PC-9 (cell line): ENCODE data around the gene HAPLN2. TPM values are rescaled to one million over a fixed set of nuclear protein-coding genes. Genes with fewer than 3 reads are reported as not detected.

Source experiments
- BruUV-seq: library from RNA; stranded (reverse); fragments of 400-500 nt; replicated peaks from 2 replicates; lab custom pipeline; 2021; lab: Mats Ljungman, UMichigan
- CTCF ChIA-PET: fragments of 300-600 bp; sonication (Branson Sonifier 250); formaldehyde crosslinking; loops from one replicate; lab custom pipeline; 2022; ENCODE audit warnings: antibody characterized with exemption; lab: Charles Lee
- POLR2A ChIA-PET: fragments of 300-600 bp; sonication (Branson Sonifier 250); formaldehyde crosslinking; loops from one replicate; lab custom pipeline; 2022; ENCODE audit warnings: antibody characterized with exemption; ENCODE audit not compliant: unreplicated experiment; lab: Charles Lee
- DNase-seq, 2 experiments: peaks; one replicate each; pipeline versions ENCODE4 v3.0.0 to v3.0.0-alpha.2; 2015 to 2022; ENCODE audit warnings: mixed read lengths in 1 of 2
- H2AFZ ChIP-seq: fragments of 200-600 bp; sonication (generic); 2 replicates; pipeline ENCODE4 v1.8.1; 2017; ENCODE audit warnings: antibody characterized with exemption
- H3F3A ChIP-seq: fragments of 200-600 bp; sonication (generic); 2 replicates; pipeline ENCODE4 v1.8.1; 2017; ENCODE audit warnings: antibody characterized with exemption, mild to moderate bottlenecking, low read depth; ENCODE audit not compliant: insufficient read depth
- H3K27ac ChIP-seq: fragments of 200-600 bp; sonication (generic); 2 replicates; pipeline ENCODE4 v1.6.1; 2016; ENCODE audit warnings: mixed run types
- H3K27me3 ChIP-seq: fragments of 200-600 bp; sonication (generic); 2 replicates; pipeline ENCODE4 v1.6.1; 2016; ENCODE audit warnings: low read depth, mixed run types; ENCODE audit not compliant: insufficient read depth
- H3K36me3 ChIP-seq: fragments of 200-600 bp; sonication (generic); 2 replicates; pipeline ENCODE4 v1.6.1; 2016; ENCODE audit warnings: low read depth, mixed run types
- H3K4me1 ChIP-seq: fragments of 200-600 bp; sonication (generic); replicated peaks from 2 replicates; pipeline ENCODE4 v1.6.1; 2016; ENCODE audit warnings: mixed run types; ENCODE audit not compliant: insufficient read depth
- H3K4me2 ChIP-seq: fragments of 200-600 bp; sonication (generic); 2 replicates; pipeline ENCODE4 v1.6.1; 2017; ENCODE audit warnings: mixed run types
- H3K4me3 ChIP-seq: fragments of 200-600 bp; sonication (generic); 2 replicates; pipeline ENCODE4 v1.6.1; 2016; ENCODE audit warnings: mixed run types
- H3K79me2 ChIP-seq: fragments of 200-600 bp; sonication (generic); 2 replicates; pipeline ENCODE4 v1.6.1; 2017; ENCODE audit warnings: low read depth, mixed run types
- H3K9me2 ChIP-seq: fragments of 200-600 bp; sonication (generic); 2 replicates; pipeline ENCODE4 v1.8.1; 2017; ENCODE audit warnings: mild to moderate bottlenecking; ENCODE audit not compliant: insufficient read depth
- H3K9me3 ChIP-seq: fragments of 200-600 bp; sonication (generic); 2 replicates; pipeline ENCODE4 v1.8.1; 2016; ENCODE audit warnings: low read depth; ENCODE audit not compliant: insufficient read depth
- H4K20me1 ChIP-seq: fragments of 200-600 bp; sonication (generic); 2 replicates; pipeline ENCODE4 v1.8.1; 2017; ENCODE audit not compliant: insufficient read depth
- EZH2 ChIP-seq: fragments of 200-600 bp; sonication (generic); IDR thresholded peaks from 2 replicates; pipeline ENCODE4 v1.8.0; 2017; ENCODE audit warnings: antibody characterized with exemption, low read depth
- intact Hi-C: fragments of 100-400 bp; cut with micrococcal nuclease; formaldehyde crosslinking; loops from one replicate; pipeline ENCODE4 v1.10.0; 2022; ENCODE audit not compliant: unreplicated experiment
- total RNA-seq: library from RNA; stranded (reverse); gene quantifications from 2 replicates; pipeline ENCODE4 v1.2.3, GENCODE V29; 2021
- TF ChIP-seq, protein P1 (sequence below): fragments of 200-600 bp; sonication (generic); conservative IDR thresholded peaks from 2 replicates; pipeline ENCODE4 v1.6.1; 2017; ENCODE audit warnings: mixed run types, antibody characterized with exemption, mild to moderate bottlenecking, moderate library complexity

HAPLN2 gene
- total RNA-seq, 1 experiment from 2014 or later: not detected

DNA sequence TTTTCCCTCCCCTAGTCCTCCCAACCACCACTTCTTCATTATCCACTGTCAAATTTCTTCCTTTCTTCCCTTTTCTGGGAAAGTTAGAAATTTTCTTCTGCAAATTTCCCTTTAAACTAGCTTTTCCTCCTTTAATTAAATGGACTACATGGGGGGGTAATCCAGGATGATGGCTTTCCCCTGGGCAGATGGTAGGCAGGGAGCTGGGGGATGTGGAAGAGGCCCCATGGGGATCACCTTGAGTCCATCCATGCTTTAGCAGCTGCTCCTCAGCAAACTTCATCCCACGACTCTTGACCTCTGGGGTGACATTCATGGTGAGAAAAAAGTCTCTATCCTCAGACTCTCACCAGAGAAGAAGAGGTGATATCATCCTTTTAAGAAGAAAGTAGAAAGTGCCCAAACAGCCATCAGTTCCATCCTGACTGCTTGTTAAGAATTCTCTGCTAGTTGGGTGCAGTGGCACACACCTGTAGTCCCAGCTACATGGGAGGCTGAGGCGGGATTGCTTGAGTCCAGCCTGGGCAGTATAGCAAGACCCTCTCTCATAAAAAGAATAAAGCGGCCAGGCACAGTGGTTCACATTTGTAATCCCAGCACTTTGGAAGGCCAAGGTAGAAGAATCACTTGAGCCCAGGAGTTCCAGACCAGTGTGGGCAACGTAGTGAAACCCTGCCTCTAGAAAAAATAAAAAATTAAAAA is 20.3 kb upstream of the HAPLN2 start:
- Histone ChIP-seq H3K4me2 (no peak overlapping the region), H4K20me1 (no peaks in the 10 kb centered on the region), H3K4me3 (no peak overlapping the region), H3K9me2 (no peaks in the 10 kb centered on the region), H3K9me3 (no peaks in the 10 kb centered on the region), H3K27me3 (no peaks in the 10 kb centered on the region), H3K36me3 (peaks cover 19% of the 10 kb centered on the region), H3K79me2 (peaks cover 32% of the 10 kb centered on the region), H2AFZ (no peak overlapping the region), H3K27ac (no peak overlapping the region), H3K4me1 (peaks cover 16% of the 10 kb centered on the region), H3F3A (peaks cover 46% of the 10 kb centered on the region; the same call in 1 of the 2 replicates)
- ChIA-PET CTCF (no interaction called here), POLR2A (no interaction called here)
- no peak for DNase-seq
- no peak for TF ChIP-seq EZH2
- TF ChIP-seq, protein P1, sequence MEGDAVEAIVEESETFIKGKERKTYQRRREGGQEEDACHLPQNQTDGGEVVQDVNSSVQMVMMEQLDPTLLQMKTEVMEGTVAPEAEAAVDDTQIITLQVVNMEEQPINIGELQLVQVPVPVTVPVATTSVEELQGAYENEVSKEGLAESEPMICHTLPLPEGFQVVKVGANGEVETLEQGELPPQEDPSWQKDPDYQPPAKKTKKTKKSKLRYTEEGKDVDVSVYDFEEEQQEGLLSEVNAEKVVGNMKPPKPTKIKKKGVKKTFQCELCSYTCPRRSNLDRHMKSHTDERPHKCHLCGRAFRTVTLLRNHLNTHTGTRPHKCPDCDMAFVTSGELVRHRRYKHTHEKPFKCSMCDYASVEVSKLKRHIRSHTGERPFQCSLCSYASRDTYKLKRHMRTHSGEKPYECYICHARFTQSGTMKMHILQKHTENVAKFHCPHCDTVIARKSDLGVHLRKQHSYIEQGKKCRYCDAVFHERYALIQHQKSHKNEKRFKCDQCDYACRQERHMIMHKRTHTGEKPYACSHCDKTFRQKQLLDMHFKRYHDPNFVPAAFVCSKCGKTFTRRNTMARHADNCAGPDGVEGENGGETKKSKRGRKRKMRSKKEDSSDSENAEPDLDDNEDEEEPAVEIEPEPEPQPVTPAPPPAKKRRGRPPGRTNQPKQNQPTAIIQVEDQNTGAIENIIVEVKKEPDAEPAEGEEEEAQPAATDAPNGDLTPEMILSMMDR: no peak
- BruUV-seq: no TSS peak
- intact Hi-C loops: no loop called here

DNA sequence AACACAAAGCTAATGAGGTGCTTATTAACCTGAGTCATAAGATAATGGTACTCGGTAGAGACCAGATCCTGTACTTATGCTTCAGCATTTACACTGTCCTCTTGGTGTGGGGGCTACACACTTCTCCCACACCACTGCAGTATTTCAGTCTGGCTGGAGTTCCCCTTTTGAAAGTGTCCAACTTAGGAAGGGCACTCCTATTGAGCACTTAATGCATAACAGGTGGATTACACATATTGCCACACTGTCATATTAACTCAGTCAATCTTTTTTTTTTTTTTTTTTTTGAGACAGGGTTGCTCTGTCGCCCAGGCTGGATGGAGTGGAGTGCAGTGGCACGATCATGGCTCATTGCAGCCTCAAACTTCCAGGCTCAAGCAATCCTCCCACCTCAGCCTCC is 19.4 kb upstream of the HAPLN2 start:
- TF ChIP-seq EZH2: no peak
- TF ChIP-seq, protein P1: peak; percentile 63; the same call in 1 of the 2 replicates
- Histone ChIP-seq H3K36me3 (peaks cover 19% of the 10 kb centered on the region), H3K27me3 (no peaks in the 10 kb centered on the region), H3K27ac (no peak overlapping the region), H3K4me3 (peak overlapping the region; percentile 77), H3K4me2 (peak overlapping the region; percentile 84), H3K9me3 (no peaks in the 10 kb centered on the region), H3K4me1 (peaks cover 16% of the 10 kb centered on the region), H4K20me1 (no peaks in the 10 kb centered on the region), H3F3A (peaks cover 37% of the 10 kb centered on the region; the same call in 1 of the 2 replicates), H3K79me2 (peaks cover 32% of the 10 kb centered on the region), H3K9me2 (no peaks in the 10 kb centered on the region), H2AFZ (no peak overlapping the region)
- intact Hi-C loops: no loop called here
- BruUV-seq: no TSS peak
- DNase-seq: peak in 1 of 2 experiments; percentile 59
- ChIA-PET POLR2A (no interaction called here), CTCF (no interaction called here)

GRCh38 chr1:156600733-156601121 is 18.5 kb upstream of the HAPLN2 start:
- Histone ChIP-seq H3F3A (peaks cover 28% of the 10 kb centered on the region; the same call in 1 of the 2 replicates), H3K27ac (peak overlapping the region; percentile 70), H3K4me2 (peak overlapping the region; percentile 84), H3K9me2 (no peaks in the 10 kb centered on the region), H3K27me3 (no peaks in the 10 kb centered on the region), H3K4me3 (peak overlapping the region; percentile 77), H3K4me1 (peaks cover 16% of the 10 kb centered on the region), H3K9me3 (no peaks in the 10 kb centered on the region), H2AFZ (peak overlapping the region; percentile 97), H3K79me2 (peaks cover 32% of the 10 kb centered on the region), H4K20me1 (no peaks in the 10 kb centered on the region), H3K36me3 (peaks cover 14% of the 10 kb centered on the region)
- CTCF ChIA-PET: interaction anchor here (0.5 kb wide), 1 partner anchor 215 kb away, joined by 12 read pairs; no protein-coding TSS in a partner anchor
- DNase-seq: no peak
- TF ChIP-seq, protein P1: no peak
- no peak for TF ChIP-seq EZH2
- POLR2A ChIA-PET: interaction anchor here (0.5 to 0.7 kb wide), 2 partner anchors 9 to 96 kb away, joined by 3 read pairs; partner anchors contain the start of gene NAXE
- intact Hi-C loops: no loop called here
- TSS peak; percentile 44 for BruUV-seq
